AG04449 (cell line): ENCODE measurements around the gene RAE1.
"Not testable (repeated sequence)": the region's sequence is repeated elsewhere in the genome, so short reads cannot be mapped to it uniquely, and the experiment has no call there.

Source experiments
- CTCF ChIA-PET: fragments of 350-600 bp; formaldehyde crosslinking; extraction: SDS; loops from one replicate; lab custom pipeline; 2021; ENCODE audit warnings: antibody characterized with exemption; lab: Yijun Ruan, JAX
- POLR2A ChIA-PET: fragments of 400-600, 350-600 bp; formaldehyde crosslinking; extraction: SDS; loops from one replicate; lab custom pipeline; 2020; ENCODE audit warnings: antibody characterized with exemption, inconsistent platforms; lab: Yijun Ruan, JAX
- DNase-seq: peaks from one replicate; pipeline ENCODE4 v3.0.0-alpha.2; 2010; ENCODE audit warnings: low read depth, low spot score
- H3K4me3 ChIP-seq: 2 replicates; pipeline ENCODE4 v1.5.1; 2011; ENCODE audit warnings: low read depth, mild to moderate bottlenecking, control low read depth, low read length
- CTCF ChIP-seq: IDR thresholded peaks from one replicate; pipeline ENCODE4 v1.5.1; 2011; ENCODE audit warnings: mild to moderate bottlenecking, moderate library complexity, low read length, control low read depth, inconsistent platforms; ENCODE audit not compliant: insufficient read depth; ENCODE audit errors: missing control alignments

The RAE1 gene

GRCh38 chr20:57332105-57333089 is 18.7 kb upstream of the RAE1 start:
- POLR2A ChIA-PET = no interaction called here
- no peak for TF ChIP-seq CTCF
- H3K4me3 ChIP-seq = no peak overlapping the region
- CTCF ChIA-PET = interaction anchor here (1.0 to 7.1 kb wide), 4 partner anchors 14 to 242 kb away, joined by 4 to 42 read pairs (median 20); partner anchors contain the start of gene RAE1
- no peak for DNase-seq

GRCh38 chr20:57335392-57335791 is 15.7 kb upstream of the RAE1 start:
- no peak overlapping the region for H3K4me3 ChIP-seq
- TF ChIP-seq CTCF = no peak
- ChIA-PET POLR2A (no interaction called here), CTCF (interaction anchor here (0.9 to 7.1 kb wide), 6 partner anchors 11 to 249 kb away, joined by 3 to 42 read pairs (median 3); no protein-coding TSS in a partner anchor)
- no peak for DNase-seq

- ChIA-PET POLR2A (no interaction called here), CTCF (interaction anchor here (0.8 to 9.7 kb wide), 4 partner anchors 10 to 791 kb away, joined by 3 to 173 read pairs (median 3); partner anchors contain the start of gene RAE1)
- no peak for DNase-seq
- H3K4me3 ChIP-seq = no peak overlapping the region
- no peak for TF ChIP-seq CTCF
These were observed 9.4 kb upstream of the RAE1 start for GRCh38 chr20:57341663-57342062.

- CTCF ChIA-PET = interaction anchor here (0.9 to 9.7 kb wide), 2 partner anchors 247 to 251 kb away, joined by 4 to 173 read pairs; no protein-coding TSS in a partner anchor
- POLR2A ChIA-PET = no interaction called here
- no peak for DNase-seq
- H3K4me3 ChIP-seq = no peak overlapping the region
- TF ChIP-seq CTCF = no peak
These were observed 8.2 kb upstream of the RAE1 start for GRCh38 chr20:57342829-57343228.

- H3K4me3 ChIP-seq = no peak overlapping the region
- peak; percentile 70 for TF ChIP-seq CTCF
- peak; percentile 29 for DNase-seq
- CTCF ChIA-PET = interaction anchor here (0.6 to 9.7 kb wide), 32 partner anchors 8 to 796 kb away, joined by 3 to 173 read pairs (median 4); partner anchors contain the start of gene SPO11
- POLR2A ChIA-PET = no interaction called here
These were observed 4.6 kb upstream of the RAE1 start for GRCh38 chr20:57346477-57346876.

- CTCF ChIA-PET = interaction anchor here (0.9 to 9.7 kb wide), 13 partner anchors 12 to 797 kb away, joined by 3 to 173 read pairs (median 8); no protein-coding TSS in a partner anchor
- no peak for TF ChIP-seq CTCF
- POLR2A ChIA-PET = no interaction called here
- H3K4me3 ChIP-seq = no peak overlapping the region
- DNase-seq = no peak
These were observed 3.7 kb upstream of the RAE1 start for GRCh38 chr20:57347393-57347792.

GRCh38 chr20:57348200-57348921 is 2.7 kb upstream of the RAE1 start:
- CTCF ChIA-PET = interaction anchor here (0.9 to 9.7 kb wide), 11 partner anchors 11 to 798 kb away, joined by 3 to 173 read pairs (median 9); no protein-coding TSS in a partner anchor
- POLR2A ChIA-PET = not testable (repeated sequence)

GRCh38 chr20:57348922-57349574 is 2.0 kb upstream of the RAE1 start:
- DNase-seq, POLR2A ChIA-PET: not testable (repeated sequence)

More at GRCh38 chr20:57348200-57348921, 2.7 kb upstream of the RAE1 start:
- DNase-seq, H3K4me3 ChIP-seq: not testable (repeated sequence)

More at GRCh38 chr20:57348922-57349574, 2.0 kb upstream of the RAE1 start:
- CTCF ChIA-PET = interaction anchor here (1.0 to 9.7 kb wide), 7 partner anchors 9 to 798 kb away, joined by 3 to 173 read pairs (median 9); no protein-coding TSS in a partner anchor
- H3K4me3 ChIP-seq = not testable (repeated sequence)
